ENCODE results near the gene MYMX.
"Not testable (repeated sequence)": the region's sequence is repeated elsewhere in the genome, so short reads cannot be mapped to it uniquely, and the experiment has no call there.

MYMX gene

GRCh38 chr6:44216677-44217331 lies at the start of gene MYMX:
TSS of gene MYMX (plus strand) at chr6:44216926. CDS start at chr6:44217472, 546 bp downstream.
- DNase-seq (ENCODE audit: low read depth in 2 of 3, low spot score in 2 of 3) = no peak

DNA sequence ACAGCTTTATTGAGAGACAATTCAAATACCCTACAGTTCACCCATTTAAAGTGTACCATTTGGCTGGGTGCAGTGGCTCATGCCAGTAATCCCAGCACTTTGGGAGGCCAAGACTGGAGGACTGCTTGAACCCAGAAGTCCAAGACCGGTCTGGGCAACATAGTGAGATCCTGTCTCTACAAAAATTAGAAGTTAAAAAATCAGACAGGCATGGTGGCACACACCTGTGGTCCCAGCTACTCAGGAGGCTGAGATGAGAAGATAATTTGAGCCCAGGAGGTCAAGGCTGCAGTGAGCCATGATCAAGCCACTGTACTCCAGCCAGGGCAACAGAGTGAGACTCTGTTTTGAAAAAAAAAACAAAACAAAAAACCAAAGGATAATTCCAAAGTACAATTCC lies 49.2 kb upstream of the MYMX start:
- DNase-seq (ENCODE audit: low read depth in 2 of 3, low spot score in 2 of 3) = no peak

- DNase-seq (ENCODE audit: low read depth in 2 of 3, low spot score in 2 of 3) = no peak
These were observed 47.6 kb upstream of the MYMX start for GRCh38 chr6:44169154-44169553.

GRCh38 chr6:44169886-44170570 lies 46.7 kb upstream of the MYMX start:
- DNase-seq (ENCODE audit: low read depth in 2 of 3, low spot score in 2 of 3) = no peak

GRCh38 chr6:44171899-44172546 lies 44.7 kb upstream of the MYMX start:
- no peak for DNase-seq (ENCODE audit: low read depth in 2 of 3, low spot score in 2 of 3)

- DNase-seq (ENCODE audit: low read depth in 2 of 3, low spot score in 2 of 3) = peak; percentile 42 to 76 (median 51)
These were observed 43.8 kb upstream of the MYMX start for GRCh38 chr6:44172731-44173500.

GRCh38 chr6:44176130-44176761 lies 40.5 kb upstream of the MYMX start:
- DNase-seq (ENCODE audit: low read depth in 2 of 3, low spot score in 2 of 3) = no peak

- DNase-seq (ENCODE audit: low read depth in 2 of 3, low spot score in 2 of 3) = peak in 1 of 3 experiments; percentile 18
These were observed 39.8 kb upstream of the MYMX start for GRCh38 chr6:44176762-44177509.

DNA sequence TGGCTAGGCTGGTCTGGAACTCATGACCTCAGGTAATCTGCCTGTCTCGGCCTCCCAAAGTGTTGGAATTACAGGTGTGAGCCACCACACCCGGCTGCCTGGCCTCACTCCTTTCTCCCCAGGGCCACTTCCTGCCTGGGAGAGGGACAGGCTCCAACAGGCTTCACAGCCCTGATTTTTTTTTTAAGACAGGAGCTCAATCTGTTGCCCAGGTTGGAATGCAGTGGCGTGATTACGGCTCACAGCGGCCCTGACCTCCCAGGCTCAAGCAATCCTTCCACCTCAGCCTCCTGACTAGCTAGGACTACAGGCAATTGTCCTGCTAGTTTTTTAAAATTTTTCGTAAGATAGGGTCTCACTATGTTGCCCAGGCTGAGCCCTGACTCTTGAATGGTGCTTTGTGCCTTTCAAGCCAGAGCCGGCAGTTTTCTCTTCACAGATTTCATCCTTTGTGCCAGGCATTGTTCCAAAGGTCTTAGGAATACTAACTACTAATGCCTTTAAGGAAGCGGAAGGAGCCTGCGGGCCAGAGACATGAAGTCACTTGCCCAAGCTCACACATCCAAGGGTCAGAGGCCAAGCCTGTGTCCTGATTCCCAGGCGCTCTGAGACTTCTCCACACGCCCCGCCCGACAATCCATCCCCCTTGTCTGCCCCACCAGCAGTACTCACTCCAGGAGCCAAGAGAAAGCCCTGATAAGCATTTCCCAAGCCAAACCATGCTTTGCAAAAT lies 38.9 kb upstream of the MYMX start:
- DNase-seq (ENCODE audit: low read depth in 2 of 3, low spot score in 2 of 3) = no peak

- no peak for DNase-seq (ENCODE audit: low read depth in 2 of 3, low spot score in 2 of 3)
These were observed 38.2 kb upstream of the MYMX start for GRCh38 chr6:44178424-44179071.

DNA sequence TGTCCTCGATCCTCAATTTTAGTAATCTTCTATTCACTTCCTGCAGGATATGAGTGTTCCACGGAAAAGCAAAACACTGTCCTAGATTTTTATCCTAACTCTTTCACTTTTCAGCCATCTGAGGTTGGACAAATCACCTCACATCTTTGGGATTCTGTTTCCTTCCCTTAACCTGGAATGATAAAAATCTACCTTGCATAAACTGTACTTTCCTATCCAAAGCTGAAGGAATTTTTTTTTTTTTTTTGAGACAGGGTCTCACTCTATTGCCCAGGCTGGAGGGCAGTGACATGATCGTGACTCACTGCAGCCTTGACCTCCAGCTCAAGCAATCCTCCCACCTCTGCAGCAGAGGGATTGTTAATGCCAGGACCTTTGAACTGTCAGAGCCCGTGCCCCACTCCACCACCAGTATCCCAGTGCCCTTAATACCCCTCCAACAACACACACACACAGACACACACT lies 37.6 kb upstream of the MYMX start:
- DNase-seq (ENCODE audit: low read depth in 2 of 3, low spot score in 2 of 3) = no peak

GRCh38 chr6:44179648-44180047 lies 37.1 kb upstream of the MYMX start:
- DNase-seq (ENCODE audit: low read depth in 2 of 3, low spot score in 2 of 3) = no peak

- no peak for DNase-seq (ENCODE audit: low read depth in 2 of 3, low spot score in 2 of 3)
These were observed 36.3 kb upstream of the MYMX start for GRCh38 chr6:44180406-44180805.

DNA sequence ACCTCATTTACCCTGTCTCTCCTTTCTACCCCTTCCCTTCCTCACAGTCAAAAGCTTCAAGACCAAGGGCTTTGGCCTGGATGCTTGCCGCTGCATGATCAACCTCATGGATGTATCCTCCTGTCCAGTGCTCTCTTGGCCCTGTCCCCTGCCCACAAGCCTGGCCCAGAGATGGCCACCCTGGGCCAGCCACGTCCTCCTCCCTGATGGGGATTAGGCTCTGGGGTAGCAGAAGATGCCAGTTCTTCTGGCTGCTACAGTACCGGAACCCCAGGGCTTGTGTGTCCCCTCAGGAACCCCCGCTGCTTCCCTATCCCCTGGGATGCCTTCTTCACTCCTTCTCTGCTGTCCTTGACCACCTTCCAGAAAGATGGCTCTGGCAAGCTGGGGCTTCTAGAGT lies 35.8 kb upstream of the MYMX start:
- DNase-seq (ENCODE audit: low read depth in 2 of 3, low spot score in 2 of 3) = no peak

DNA sequence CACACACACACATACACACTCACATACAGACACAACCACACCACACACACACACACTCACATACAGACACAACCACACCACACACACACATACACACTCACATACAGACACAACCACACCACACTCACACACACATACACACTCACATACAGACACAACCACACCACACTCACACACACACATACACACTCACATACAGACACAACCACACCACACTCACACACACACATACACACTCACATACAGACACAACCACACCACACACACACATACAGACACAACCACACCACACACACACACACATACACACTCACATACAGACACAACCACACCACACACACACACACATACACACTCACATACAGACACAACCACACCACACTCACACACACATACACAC lies 34.9 kb upstream of the MYMX start:
- not testable (repeated sequence) for DNase-seq (ENCODE audit: low read depth in 2 of 3, low spot score in 2 of 3)

DNA sequence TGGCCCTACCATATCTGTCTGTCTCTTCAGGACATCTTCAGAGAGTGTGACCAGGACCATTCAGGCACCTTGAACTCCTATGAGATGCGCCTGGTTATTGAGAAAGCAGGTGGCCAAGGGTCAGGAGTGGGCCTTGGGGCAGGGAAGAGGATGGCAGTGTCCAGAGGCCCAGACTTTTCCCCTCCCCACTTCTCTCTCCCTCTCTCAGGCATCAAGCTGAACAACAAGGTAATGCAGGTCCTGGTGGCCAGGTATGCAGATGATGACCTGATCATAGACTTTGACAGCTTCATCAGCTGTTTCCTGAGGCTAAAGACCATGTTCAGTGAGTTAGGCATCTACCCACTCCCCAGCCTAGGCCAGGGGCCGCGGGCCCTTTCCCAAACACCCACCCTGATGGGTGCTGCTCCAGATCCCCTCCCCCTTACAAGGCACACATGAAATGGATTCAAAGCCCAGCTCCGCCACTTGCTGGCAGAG lies 33.8 kb upstream of the MYMX start:
- no peak for DNase-seq (ENCODE audit: low read depth in 2 of 3, low spot score in 2 of 3)

DNA sequence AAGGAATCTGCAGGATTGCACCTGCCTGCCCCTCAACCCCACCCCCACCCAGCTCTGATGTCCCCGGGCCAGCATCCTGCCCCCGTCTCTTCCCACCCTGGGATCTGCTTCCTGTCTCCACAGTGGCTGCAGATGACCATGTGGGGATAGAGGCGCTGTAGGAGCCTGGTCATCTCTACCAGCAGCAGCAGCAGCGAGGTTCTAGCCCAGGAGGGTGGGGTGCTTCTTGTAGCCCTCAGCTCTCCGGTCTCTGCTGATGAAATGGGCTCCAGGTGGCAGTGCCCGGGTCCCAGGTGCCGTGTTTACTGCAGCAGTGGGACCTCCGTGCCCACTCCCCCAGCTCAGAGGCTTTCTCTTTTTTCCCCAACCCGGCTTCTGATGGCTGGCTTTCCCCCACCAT lies 32.9 kb upstream of the MYMX start:
- no peak for DNase-seq (ENCODE audit: low read depth in 2 of 3, low spot score in 2 of 3)

- DNase-seq (ENCODE audit: low read depth in 2 of 3, low spot score in 2 of 3) = not testable (repeated sequence)
These were observed 31.4 kb upstream of the MYMX start for GRCh38 chr6:44185356-44185755.
